GM19193 (cell line): ENCODE results near the gene NHSL2.

Experiments
- POLR2A ChIP-seq: IDR thresholded peaks from 4 replicates; pipeline ENCODE4 v1.6.1; 2011; ENCODE audit not compliant: insufficient read depth, insufficient read length; ENCODE audit errors: extremely low read depth

NHSL2 gene

DNA sequence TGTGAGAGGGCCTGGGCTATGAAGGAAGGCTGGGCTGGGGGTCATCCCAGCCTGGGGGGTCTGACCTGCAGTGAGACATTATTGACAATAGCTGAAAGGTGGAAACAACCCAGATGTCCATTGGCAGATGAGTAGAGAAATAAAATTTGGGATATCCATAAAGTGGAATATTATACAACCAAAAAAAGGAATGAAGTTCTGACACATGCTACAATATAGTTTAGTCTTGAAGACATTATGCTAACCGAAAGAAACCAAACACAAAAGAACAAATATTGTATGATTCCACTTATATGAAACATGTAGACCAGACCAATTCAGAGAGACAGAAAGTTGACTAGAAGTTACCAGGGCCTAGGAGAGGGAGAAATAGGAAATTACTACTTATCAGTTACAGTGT is 176.3 kb downstream of the NHSL2 start:
- TF ChIP-seq POLR2A, result no peak

DNA sequence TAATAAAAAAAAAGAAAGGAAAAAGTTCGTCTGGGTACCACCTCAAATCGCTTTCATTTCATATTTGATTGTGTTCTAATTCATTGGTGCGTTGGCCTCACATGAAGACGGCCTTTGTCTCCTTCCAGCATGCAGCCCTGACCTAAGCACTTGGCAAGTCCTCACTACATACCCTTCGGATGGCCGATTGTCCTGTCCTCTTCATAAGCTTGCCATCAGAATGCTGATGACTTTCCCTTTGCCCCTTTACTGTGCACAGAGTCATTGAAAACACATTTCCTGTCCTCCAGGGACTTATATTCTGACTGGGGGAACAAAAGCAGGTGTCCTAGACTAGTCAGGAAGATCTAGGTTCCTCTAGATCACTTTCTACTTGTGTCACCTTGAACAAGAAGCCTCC is 178.1 kb downstream of the NHSL2 start:
- no peak for TF ChIP-seq POLR2A

DNA sequence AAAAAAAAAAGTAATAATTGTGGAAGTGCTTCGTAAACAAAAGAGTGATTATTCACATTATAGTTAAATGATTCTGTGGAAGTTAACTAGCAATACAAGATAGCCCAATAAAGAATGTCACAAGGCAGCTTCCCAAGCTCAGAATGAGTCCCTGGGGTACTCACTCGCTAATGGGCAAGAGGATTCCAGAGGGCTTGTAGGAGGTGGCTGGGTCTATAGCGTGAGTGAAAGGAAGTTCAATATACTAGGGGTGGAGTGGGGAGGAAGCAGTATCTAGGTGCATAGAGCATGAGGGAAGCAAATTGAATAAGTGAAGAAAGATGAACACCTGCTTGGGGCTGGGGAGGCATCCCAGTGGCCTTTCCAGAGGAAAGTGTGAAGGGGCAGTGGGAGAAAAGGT is 178.6 kb downstream of the NHSL2 start:
- TF ChIP-seq POLR2A, result no peak

DNA sequence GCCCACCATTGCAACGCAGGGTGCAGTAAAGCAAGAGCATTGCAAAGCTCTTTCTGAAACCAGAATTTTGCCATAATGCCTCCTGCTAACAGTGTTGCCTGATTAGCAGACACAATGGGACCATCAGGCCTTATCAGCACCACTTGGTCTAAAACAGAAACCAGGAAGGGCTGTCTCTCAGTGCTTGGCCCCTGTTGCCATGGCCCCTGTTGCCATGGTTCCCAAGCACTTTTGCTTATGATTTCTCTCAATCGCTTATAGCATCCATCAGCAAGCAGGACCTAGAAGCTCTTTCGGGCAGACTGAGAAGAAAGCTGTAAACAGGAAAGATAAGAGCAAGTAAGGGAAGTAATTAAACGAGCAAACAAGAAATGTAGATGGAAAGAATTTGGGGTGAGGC is 184.2 kb downstream of the NHSL2 start:
- no peak for TF ChIP-seq POLR2A

DNA sequence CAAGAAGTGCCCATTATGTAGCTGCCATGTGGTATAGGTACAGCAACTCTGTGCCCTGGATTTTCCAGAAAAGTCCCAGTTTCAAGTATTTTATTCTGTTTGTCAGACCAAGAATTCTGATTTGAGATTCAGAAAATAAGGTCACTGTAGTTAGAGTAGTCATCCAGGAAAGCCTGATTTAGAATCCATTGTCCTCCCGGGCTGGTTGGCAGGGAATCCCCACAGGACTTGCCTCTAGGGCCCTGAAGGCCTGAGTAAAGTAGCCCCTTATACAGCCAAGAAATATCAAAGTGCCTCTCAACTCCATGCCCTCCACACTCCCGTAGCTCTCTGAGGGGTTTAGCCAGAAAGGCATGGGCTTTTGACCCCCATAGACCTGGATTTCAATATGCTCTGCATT is 184.7 kb downstream of the NHSL2 start:
- TF ChIP-seq POLR2A, result no peak

DNA sequence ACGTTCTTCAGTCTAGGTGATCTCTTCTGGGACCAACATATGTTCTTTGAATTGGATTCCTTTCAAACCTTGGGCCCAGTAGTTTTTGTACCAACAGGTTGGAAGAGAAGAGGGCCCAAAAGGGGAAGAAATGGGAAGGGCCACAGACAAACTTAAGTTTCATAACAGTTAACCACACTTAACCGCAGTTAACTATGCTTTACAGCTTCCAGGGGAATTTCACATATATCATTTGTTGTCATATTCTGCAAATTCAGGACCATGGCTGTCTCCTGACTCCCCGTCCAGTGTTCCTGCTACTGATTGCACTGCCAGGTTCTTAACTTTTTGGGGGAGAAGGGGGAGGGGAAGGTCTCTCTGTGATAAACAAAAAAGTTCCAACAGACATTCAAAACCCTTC is 186.5 kb downstream of the NHSL2 start:
- no peak for TF ChIP-seq POLR2A

DNA sequence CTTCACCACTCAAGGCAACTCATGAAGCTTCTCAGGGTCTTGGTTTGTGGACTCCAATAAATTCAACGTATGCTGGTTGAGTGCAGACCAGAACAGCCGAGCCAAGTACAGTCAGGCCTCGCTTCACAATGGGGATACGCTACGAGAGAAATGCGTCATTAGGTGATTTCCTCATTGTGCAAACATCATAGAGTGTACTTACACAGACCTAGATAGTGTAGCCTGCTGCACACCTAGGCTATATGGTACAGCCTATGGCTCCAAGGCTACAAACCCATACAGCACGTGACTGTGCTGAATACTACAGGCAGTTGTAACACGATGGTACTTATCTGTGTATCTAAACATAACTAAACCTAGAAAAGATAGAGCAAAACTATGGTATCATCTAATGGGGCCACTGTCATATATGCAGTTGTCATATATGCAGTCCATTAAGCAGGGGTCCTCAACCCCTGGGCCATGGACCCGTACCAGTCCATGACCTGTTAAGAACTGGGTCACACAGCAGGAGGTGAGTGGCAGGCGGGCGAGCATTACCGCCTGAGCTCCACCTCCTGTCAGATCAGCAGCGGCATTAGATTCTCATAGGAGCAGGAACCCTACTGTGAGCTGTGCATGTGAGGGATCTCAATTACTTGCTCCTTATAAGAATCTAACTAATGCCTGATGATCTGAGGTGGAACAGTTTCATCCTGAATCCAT is 189.6 kb downstream of the NHSL2 start:
- TF ChIP-seq POLR2A, result no peak

DNA sequence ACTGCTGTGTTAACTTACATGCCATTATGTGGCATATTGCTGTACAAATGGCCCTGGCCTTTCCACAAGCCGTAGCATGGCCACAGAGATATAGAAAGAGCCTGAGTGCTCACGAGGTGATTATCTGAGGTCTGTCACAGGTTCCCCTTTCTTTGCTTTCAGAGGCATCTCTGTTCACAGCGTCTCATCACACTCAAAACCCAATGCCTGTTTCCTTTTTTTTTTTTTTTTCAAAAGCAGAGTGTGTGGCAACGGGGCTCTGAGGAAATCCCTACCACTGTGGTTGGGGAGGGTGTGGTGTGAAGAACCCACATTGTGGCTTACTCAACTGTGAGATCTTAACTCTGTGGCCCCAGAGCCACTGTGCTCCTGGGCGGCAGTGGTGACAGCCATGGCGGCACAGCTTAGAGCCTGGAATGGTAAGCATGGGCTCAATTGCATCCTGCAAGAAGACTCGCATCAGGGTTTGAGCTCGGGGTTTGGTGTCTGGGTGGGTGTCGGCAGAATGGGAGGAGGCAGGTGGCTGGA is 190.2 kb downstream of the NHSL2 start:
- no peak for TF ChIP-seq POLR2A

DNA sequence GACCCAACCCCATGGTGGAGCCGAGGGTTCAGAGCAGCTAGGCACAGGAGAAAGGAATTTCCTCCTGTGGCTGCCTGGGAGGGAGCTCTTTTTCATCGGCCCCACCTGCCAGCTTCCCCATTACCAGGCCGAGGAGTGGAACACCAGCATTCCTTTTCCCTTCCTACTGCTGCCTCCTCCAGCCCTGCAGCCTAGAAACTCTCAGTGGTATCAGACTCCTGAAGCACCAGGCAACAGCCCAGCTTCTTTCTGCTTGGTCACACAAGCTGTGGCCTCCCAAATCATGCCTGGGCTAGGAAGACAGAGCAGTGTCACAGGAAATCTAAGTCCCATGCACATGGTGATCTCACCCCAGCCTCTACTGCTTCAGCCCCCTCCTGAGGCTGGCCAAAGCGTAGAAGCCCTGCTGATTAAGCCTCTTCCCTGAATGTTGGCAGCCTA is 191.0 kb downstream of the NHSL2 start:
- no peak for TF ChIP-seq POLR2A

DNA sequence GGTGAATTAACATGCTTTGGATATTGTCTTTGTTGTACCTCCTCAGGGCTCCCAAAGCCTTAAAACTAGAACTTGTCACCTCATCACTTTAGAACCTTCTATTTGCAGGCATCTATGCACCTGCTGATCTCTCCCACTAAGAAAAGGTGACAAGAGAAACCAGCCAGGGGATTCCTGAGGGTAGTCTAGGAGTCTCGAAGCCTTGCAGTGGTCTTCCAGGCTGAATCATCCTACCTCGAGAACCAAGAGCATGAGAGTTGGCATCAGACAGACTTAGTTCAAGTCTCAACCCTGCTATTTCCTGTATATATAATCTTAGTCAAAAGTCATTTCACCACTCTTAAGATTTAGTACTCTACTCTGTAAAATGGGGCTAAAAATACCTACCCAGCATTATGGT is 191.5 kb downstream of the NHSL2 start:
- no peak for TF ChIP-seq POLR2A

DNA sequence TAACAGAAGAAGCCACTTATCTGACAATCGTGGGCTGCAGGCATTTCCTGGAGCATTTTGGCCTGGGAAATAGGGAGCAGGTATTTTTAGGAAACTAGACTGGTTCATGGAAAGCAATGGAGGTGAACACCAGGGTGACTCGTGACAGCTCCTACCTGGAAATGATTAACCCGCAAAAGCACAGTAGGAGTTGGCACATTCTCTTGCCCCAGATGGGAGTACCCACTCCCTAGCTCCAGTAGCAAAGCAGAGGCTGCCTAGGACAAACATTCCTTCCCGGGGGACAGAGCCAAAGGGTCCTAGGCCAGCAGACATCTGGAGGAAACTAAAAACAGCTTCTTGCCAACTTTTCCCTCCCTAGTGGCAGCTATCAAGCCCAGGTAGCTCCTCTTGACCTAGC is 192.1 kb downstream of the NHSL2 start:
- TF ChIP-seq POLR2A, result no peak

DNA sequence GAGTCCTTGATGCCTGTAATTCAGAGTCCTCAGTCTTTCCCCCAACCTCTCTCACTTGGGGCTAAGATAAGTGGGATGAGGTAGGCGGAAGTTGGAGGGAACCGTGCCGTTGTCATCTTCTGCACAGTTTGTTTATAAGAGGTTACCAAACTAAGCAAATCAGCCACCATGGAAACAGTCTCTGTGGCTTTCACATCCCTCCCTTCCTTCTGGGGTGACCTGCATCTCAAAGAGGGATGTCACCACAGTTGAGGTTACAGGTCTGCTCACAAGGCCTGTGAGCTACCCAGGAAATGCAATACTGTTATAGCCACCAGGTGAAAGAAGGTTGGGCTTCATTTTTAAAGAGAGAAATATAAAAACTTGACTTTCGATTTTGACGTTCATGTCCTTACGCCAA is 194.8 kb downstream of the NHSL2 start:
- no peak for TF ChIP-seq POLR2A

DNA sequence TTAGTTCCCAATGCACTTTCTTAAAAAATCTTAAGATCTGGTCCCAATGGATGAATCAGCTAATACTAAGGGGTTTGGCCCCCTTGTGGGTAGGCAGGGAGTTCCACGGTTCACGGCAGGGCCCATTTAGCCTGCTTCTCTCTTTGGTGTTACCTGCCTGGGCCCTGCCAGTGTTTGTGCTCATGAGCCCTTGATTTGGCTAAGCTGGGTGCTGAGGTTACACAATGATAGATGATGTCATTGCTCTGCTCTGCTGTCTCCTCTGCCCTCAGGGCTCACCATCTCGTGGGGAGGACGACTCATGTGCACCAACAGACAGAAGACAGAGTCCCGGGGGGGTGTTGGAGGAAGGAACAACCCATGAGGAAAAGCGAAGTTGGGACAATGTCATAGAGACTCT is 196.7 kb downstream of the NHSL2 start:
- no peak for TF ChIP-seq POLR2A

DNA sequence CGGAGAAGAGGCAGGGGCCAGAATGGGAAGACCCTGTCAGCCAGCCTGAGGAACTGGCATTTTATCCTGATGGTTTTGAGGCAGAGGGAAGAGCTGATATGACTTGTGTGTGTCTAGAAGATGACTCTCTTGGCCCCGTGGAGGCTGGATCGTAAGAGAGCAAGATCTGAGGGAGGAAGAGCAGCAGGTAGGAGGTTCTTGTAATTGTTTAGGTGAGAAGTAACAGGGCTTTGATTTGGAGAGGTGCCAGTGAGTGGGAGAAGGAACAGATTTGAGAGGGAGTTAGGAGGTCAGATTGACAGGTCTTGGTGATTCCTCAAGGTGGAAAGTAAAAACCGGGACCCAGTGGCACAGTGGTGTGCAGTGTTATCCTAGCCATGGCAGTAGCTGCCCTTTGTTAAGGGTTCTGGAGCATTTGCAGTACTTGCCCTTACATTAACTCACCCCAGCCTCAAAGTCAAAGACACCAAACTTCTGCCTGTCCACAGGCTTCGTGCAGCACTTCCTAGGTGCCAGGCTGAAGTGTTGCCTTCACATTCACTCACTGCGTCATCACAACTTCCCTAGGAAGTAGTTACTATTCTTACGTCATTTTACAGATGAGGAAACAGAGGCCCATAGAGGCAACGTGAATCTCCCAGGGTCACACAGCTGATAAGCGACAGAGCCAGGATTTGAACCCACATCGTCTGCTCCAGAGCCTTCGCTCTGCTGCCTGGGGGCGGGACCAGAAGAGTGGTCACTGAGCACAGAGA is 197.4 kb downstream of the NHSL2 start:
- TF ChIP-seq POLR2A, result no peak

DNA sequence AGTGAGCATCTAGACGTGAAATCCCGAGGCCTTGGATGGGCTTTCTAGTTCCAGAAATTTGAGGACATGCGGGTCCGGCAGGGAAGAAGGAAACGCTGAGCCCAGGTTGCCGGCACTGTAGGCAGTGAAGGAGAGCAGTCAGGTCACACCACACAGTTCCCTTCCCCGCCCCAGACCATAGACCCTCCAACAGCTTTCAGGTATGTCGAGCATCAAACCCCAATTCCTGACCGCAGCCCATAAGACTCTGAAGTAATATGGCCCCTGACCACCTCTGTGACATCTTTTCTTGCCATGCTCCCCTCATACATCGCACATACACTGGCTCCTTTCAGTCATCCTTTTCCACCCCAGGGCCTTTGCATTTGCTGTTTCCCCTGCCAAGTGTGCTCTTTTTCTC is 198.0 kb downstream of the NHSL2 start:
- TF ChIP-seq POLR2A, result no peak
